Stimulated activated CD8-positive, alpha-beta memory T cell treated with anti-CD3 and anti-CD28 coated beads, Interleukin-12 subunit alpha, Interleukin-12 subunit beta, amount 100 ng/mL, for 24 hours (primary cell): ENCODE data around the gene ISG20.
"Not testable (repeated sequence)": the region's sequence is repeated elsewhere in the genome, so short reads cannot be mapped to it uniquely, and the experiment has no call there.

Experiments
- DNase-seq: peaks from one replicate; pipeline ENCODE4 v3.0.0-alpha.2; 2020; ENCODE audit errors: extremely low read depth

The ISG20 gene

GRCh38 chr15:88636050-88636449 lies 2.8 kb upstream of the ISG20 start:
- DNase-seq: no peak

- DNase-seq: no peak
Observed at GRCh38 chr15:88636654-88637053, 2.2 kb upstream of the ISG20 start.

DNA sequence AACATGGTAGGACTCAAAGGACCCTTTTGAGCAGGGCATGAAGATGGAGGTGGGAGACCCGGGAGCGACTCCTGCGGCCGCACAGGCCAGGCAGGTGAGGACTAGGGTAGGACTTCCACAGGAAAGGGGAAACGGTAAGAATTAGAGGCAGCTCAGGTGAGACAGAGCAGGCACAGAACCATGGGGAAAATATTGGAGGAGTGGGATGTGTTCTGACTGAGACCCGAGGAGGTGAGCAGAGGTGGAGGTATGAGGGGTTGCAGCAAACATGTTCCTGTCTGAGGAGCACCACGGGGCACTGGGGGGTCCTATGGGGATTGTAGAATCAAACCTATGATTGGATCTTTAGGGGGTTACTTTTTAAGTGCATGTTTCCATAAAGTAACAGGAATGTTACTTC lies 1.4 kb upstream of the ISG20 start:
- DNase-seq: no peak

- DNase-seq: no peak
Observed at GRCh38 chr15:88637841-88638625, 783 bp upstream of the ISG20 start.

DNA sequence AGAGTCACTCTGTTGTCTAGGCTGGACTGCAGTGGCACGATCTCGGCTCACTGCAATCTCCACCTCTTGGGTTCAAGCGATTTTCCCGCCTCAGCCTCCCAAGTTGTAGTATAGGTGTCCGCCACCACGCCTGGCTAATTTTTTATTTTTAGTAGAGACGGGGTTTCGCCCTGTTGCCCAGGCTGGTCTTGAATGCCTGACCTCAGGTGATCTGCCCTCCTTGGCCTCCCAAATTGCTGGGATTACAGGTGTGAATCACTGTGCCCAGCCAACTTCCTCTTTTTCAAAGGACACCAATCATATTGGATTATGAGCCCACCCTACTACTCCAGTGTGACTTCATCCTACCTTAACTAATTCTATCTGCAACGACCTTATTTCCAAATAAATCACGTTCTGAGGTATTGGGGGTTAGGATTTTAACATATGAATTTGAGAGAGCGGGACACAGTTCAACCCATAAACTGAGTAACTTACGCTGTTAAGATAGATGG lies 3.2 kb downstream of the ISG20 start:
- DNase-seq: no peak

- not testable (repeated sequence) for DNase-seq
Observed at GRCh38 chr15:88642514-88642913, 3.7 kb downstream of the ISG20 start.

DNA sequence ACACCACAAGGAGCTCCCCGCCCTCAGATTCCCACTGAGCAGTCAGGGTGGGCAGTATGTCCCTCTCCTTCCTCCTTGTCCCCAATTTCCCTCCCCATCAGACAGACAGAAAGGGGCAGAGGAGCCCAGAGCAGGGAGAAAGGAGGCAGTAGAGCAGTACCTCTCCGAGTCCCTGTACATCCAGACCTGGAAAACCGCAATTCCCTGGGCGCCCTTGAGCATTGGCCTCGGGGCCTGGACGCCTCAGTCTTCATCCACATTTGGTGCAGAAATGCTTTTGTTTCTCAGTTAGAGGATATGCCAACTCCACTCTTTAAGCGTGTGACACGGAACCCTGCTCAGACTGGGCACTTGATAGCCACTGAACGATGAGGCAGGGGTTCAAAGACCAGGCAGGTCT lies 5.9 kb downstream of the ISG20 start:
- DNase-seq: no peak

- DNase-seq: no peak
Observed at GRCh38 chr15:88645171-88646087, 6.6 kb downstream of the ISG20 start.

DNA sequence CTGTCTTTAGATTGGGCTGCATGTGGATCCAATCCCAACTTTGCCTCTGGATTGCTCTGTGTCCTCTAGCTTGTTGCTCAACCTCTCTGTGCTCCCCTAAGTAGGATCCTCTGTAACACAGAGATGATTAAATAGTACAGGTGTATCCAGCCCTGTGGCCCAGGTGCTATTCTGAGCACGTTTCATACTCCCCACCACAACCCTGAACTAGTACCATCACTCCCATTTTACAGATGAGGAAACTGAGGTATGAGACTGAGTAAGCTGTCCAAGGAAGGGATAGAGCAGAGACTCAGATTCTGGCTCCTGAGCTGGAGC lies 7.2 kb downstream of the ISG20 start:
- DNase-seq: no peak

GRCh38 chr15:88646951-88647350 lies 8.1 kb downstream of the ISG20 start:
- DNase-seq: no peak

DNA sequence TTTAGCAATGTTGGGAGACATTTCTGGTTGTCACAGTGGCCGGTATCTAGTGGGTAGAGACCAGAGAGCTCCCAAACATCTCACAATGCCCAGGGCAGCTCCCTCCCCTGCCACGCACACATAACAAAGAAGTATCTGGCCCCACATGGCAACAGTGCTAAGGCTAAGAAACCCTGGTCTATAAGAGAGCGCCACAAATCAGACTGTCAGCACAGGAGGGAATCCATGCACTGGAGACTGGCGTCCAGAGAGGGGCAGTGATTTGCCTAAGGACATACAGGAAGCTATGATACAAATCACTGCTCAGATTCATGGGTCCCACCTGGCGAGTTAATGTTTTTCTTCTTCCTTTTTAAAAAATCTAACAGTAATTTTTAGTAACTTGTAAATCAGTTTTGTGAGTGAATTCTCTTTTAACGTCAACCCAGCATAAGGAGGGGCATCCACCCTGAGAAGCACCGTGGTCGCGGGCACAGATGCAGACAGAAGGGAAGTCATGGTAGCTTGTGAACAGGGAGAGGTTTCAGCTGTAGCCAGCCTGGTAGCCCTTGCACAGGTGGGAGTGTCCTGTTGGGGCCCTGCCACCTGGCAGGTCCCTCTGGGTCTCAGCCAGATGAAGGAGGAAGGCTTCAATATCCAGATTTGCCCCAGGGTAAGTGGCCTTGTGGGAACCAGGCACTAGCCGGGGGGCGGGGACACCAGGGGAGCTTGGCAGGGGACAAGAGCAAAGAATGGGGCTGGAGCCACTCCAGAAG lies 8.7 kb downstream of the ISG20 start:
- no peak for DNase-seq

DNA sequence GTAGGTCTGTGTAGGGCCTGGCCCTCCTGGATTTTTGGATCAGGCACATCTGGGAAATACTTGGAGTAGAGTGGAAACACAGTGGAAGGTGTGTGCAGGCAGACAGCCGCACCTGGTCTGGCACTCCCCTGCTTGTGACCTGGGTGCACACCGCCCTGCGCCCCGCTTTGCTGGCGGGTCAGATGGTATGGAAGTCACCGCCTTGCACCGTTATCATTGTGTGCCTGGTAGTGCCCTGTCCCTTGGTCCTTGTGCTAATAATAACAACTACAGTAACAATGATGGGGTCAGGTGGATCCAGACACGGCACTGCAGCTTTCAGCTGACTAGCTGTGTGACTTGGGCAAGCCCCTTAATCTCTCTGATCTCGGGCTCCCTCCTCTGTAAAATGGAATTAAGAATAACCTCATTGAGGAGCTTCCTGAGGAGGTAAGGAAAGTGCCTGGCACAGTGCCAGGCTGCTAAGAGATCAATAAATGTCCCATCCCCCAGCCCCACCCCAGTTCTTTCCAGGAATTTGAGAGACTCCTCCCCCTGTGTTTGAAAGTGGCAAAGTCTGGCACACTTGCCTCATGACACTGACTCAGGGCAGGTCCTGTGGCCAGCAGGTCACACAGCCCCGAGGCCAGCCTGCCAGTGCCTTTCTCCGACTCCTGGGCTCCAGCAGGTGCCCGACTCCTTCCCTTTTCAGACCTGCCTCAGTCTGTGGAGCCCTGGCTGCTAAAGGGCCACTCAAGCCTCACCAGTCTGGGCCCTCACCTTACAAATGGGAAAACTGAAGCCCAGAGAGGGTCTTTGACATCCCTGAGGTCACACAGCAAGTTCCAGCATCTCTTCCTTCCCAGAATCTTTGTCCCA lies 9.8 kb downstream of the ISG20 start:
- no peak for DNase-seq

GRCh38 chr15:88649286-88649733 lies 10.5 kb downstream of the ISG20 start:
- DNase-seq: peak; percentile 46

DNA sequence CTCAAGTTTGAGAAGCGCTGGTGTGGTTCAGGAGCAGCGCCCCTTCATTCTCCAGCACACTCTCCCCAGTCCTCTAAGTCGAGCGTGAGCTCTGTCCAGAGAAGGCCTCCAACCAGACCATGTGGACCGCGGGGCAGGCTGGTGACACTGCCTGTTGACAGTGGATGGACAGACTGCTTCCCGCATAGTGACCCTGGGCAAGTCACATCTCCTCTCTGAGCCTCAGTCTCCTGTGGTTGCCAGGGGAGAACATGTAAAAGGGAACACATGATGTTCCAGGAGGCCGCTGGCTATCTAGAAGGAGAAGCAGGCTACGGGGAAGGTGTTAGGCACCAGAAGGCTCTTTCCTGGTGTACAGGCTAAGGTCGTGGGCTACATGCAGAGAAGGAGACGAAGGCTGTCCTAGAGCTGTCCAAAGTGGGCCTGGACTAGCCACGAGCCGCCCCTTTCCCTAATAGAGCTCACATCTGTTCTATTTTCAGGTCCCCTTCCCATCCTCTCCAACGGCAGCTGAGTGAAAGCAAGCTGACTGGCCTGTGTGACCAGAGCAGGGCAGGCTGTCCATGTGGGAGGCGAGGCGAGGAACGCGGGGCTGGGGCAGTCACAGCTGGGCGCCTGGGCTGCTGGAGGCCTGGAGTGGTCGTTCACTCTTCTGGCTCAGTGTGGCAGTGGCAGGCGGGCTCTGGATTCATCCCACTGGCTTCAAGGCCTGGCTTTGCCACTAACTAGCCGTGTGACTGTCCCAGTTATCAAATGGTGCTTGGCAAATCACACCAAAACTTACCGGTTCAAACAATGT lies 11.1 kb downstream of the ISG20 start:
- DNase-seq: no peak

DNA sequence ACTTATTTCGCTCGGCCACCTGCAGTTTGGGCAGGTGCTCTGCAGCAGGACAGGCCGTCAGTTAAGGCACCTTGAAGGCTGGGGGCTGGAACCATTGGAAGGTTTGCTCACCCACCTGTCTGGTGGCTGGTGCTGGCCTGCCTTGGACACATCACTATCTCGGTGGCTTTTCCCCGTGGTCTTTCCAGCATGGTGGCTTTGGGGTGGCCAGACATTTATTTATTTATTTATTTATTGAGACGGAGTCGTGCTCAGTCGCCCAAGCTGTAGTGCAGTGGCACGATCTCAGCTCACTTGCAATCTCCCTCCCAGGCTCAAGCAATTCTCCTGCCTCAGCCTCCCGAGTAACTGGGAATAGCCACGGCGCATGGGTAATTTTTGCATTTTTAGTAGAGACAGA lies 11.7 kb downstream of the ISG20 start:
- DNase-seq: no peak

DNA sequence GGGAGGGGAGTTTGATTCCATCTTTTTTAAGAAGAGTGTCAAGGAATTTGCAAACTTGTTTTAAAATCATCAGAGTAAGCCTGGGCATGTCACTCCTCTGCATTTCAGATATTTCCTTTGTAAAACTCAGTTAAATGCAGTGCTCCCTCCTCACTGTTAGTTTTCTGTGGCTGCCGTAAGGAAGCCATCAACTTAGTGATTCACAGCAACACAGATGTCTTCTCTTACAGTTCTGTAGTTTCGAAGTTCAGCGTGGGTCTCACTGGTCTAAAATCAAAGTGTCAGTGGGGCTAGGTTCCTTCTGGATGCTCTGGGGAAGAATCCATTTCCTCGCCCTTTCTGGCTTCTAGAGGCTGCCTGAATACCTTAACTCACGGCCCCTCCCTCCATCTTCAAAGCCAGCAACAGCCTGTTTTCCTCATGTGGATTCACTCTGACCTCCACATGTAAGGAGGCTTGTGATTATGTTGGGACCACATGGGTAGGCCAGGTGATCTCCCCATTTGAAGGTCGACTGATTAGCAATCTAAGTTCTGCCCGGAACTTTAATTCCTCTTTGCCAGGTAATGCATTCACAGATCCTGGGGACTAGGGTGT lies 12.4 kb downstream of the ISG20 start:
- DNase-seq: no peak

GRCh38 chr15:88651971-88652370 lies 13.2 kb downstream of the ISG20 start:
- no peak for DNase-seq

- DNase-seq: no peak
Observed at GRCh38 chr15:88652456-88653199, 13.8 kb downstream of the ISG20 start.
